Endothelial cell of umbilical vein (primary cell): Measurements from ENCODE around the gene PSMA5. TPM values are rescaled to one million over a fixed set of nuclear protein-coding genes. Genes with fewer than 3 reads are reported as not detected.

Experiments used
- BruUV-seq: library from RNA; stranded (reverse); fragments of 400-500 nt; replicated peaks from 2 replicates; lab custom pipeline; 2021; lab: Mats Ljungman, UMichigan
- CTCF ChIA-PET: fragments of 300-600, 350-600 bp; sonication (Branson Sonifier 250); formaldehyde crosslinking; loops from one replicate; lab custom pipeline; 2021; ENCODE audit warnings: antibody characterized with exemption, inconsistent platforms; lab: Charles Lee
- POLR2A ChIA-PET: fragments of 300-600, 350-600 bp; sonication (Branson Sonifier 250); formaldehyde crosslinking; loops from one replicate; lab custom pipeline; 2021; ENCODE audit warnings: antibody characterized with exemption, inconsistent platforms; lab: Charles Lee
- DNase-seq: peaks from one replicate; pipeline ENCODE4 v3.0.0-alpha.2; 2011; ENCODE audit warnings: low read depth, low spot score
- FAIRE-seq: peaks from 2 replicates; lab custom pipeline; 2011; peaks lifted over from hg19 to GRCh38; lab: Jason Lieb, UNC
- H2AFZ ChIP-seq: 2 replicates; pipeline ENCODE4 v1.6.0; 2012; ENCODE audit warnings: low read depth, low read length, control low read depth, inconsistent platforms
- H3K27ac ChIP-seq: 2 replicates; pipeline ENCODE4 v1.5.1; 2011; ENCODE audit warnings: low read depth, mild to moderate bottlenecking, control low read depth, low read length, moderate library complexity; ENCODE audit not compliant: insufficient read depth
- H3K27me3 ChIP-seq, 2 experiments: 2 replicates each; pipeline versions ENCODE4 v1.6.0 to v1.6.1; 2011; ENCODE audit warnings: low read length in 2 of 2, mixed read lengths in 1 of 2; ENCODE audit not compliant: control insufficient read depth in 2 of 2, insufficient read depth in 2 of 2
- H3K36me3 ChIP-seq, 2 experiments: 2 replicates in 1 of 2; 3 replicates in 1 of 2; pipeline ENCODE4 v1.5.1; 2011; ENCODE audit warnings: low read length in 2 of 2, mild to moderate bottlenecking in 1 of 2, moderate library complexity in 1 of 2; ENCODE audit not compliant: control insufficient read depth in 2 of 2, insufficient read depth in 2 of 2; ENCODE audit errors: extremely low read depth in 1 of 2
- H3K4me1 ChIP-seq: 3 replicates; pipeline ENCODE4 v1.5.1; 2011; ENCODE audit warnings: mild to moderate bottlenecking, low read length; ENCODE audit not compliant: control insufficient read depth, insufficient read depth; ENCODE audit errors: extremely low read depth
- H3K4me2 ChIP-seq: 2 replicates; pipeline ENCODE4 v1.6.1; 2011; ENCODE audit warnings: low read length, control low read depth, mixed read lengths; ENCODE audit not compliant: insufficient read depth
- H3K4me3 ChIP-seq, 3 experiments: fragments of 200-600 bp in 1 of 3; sonication (generic), shearing (Covaris generic) in 1 of 3; replicated peaks in 1 of 3; 2 replicates each; pipeline ENCODE4 v1.5.1; 2011 to 2016; ENCODE audit warnings: control low read depth in 3 of 3, low read length in 3 of 3, mild to moderate bottlenecking in 2 of 3, inconsistent platforms in 1 of 3, low read depth in 1 of 3, moderate library complexity in 1 of 3; ENCODE audit not compliant: insufficient read depth in 1 of 3
- H3K79me2 ChIP-seq: 2 replicates; pipeline ENCODE4 v1.6.0; 2012; ENCODE audit warnings: low read length, inconsistent platforms; ENCODE audit not compliant: control insufficient read depth, insufficient read depth
- H3K9ac ChIP-seq: replicated peaks from 2 replicates; pipeline ENCODE3; 2011; ENCODE audit warnings: low read length, control low read depth; ENCODE audit not compliant: insufficient read depth; ENCODE audit errors: extremely low read depth
- H3K9me1 ChIP-seq: replicated peaks from 3 replicates; pipeline ENCODE4 v1.6.0; 2011; ENCODE audit warnings: mild to moderate bottlenecking, low read length; ENCODE audit not compliant: control insufficient read depth, insufficient read depth; ENCODE audit errors: extremely low read depth
- H3K9me3 ChIP-seq: replicated peaks from 2 replicates; pipeline ENCODE4 v1.5.1; 2012; ENCODE audit warnings: low read length, inconsistent platforms; ENCODE audit not compliant: control insufficient read depth, insufficient read depth
- H4K20me1 ChIP-seq: replicated peaks from 2 replicates; pipeline ENCODE3; 2011; ENCODE audit warnings: mild to moderate bottlenecking, low read length; ENCODE audit not compliant: control insufficient read depth, insufficient read depth; ENCODE audit errors: extremely low read depth
- EZH2 ChIP-seq: IDR thresholded peaks from 2 replicates; pipeline ENCODE4 v1.6.1; 2012; ENCODE audit warnings: borderline replicate concordance, low read depth, mild to moderate bottlenecking, moderate library complexity, low read length, inconsistent platforms; ENCODE audit not compliant: severe bottlenecking
- POLR2AphosphoS5 ChIP-seq: IDR thresholded peaks from 2 replicates; pipeline ENCODE4 v1.6.1; 2012; ENCODE audit warnings: low read depth, mild to moderate bottlenecking, control low read depth, low read length, moderate library complexity; ENCODE audit not compliant: insufficient read depth
- dilution Hi-C: fragments of 300-500 bp; cut with MboI; formaldehyde crosslinking; loops from one replicate; pipeline ENCODE4 v1.15.0; 2019; ENCODE audit warnings: low sequenced_read_pairs; ENCODE audit not compliant: extremely low pct_ligation_motif_present
- intact Hi-C: fragments of 100-400 bp; cut with micrococcal nuclease; formaldehyde crosslinking; loops from one replicate; pipeline ENCODE4 v1.10.0; 2022
- polyA plus RNA-seq, 4 experiments: library from polyadenylated mRNA; depleted of rRNA in 3 of 4; stranded (reverse) in 3 of 4; unstranded in 1 of 4; fragments of >200 nt; gene quantifications; 2 replicates each; pipeline versions ENCODE4 v1.2.1 to v1.2.3, GENCODE V29; 2011 to 2012; ENCODE audit warnings: missing spikeins in 1 of 4
- total RNA-seq: library from RNA; stranded (reverse); gene quantifications from 2 replicates; pipeline ENCODE4 v1.2.3, GENCODE V29; 2021
- TF ChIP-seq, protein P1 (sequence below), 2 donors: IDR thresholded peaks; 1 replicate in 1 of 2; 2 replicates in 1 of 2; pipeline ENCODE4 v1.5.1; 2011; ENCODE audit warnings: low read length in 2 of 2, mild to moderate bottlenecking in 2 of 2, moderate library complexity in 2 of 2, control low read depth in 1 of 2, inconsistent platforms in 1 of 2, low read depth in 1 of 2; ENCODE audit not compliant: insufficient read depth in 1 of 2; ENCODE audit errors: extremely low read depth in 1 of 2

PSMA5 gene
- total and polyA plus RNA-seq, 2 donors (not counting 3 experiments of a cell fraction or from before 2014, with no cell fraction given), result 98.1 to 125 TPM

DNA sequence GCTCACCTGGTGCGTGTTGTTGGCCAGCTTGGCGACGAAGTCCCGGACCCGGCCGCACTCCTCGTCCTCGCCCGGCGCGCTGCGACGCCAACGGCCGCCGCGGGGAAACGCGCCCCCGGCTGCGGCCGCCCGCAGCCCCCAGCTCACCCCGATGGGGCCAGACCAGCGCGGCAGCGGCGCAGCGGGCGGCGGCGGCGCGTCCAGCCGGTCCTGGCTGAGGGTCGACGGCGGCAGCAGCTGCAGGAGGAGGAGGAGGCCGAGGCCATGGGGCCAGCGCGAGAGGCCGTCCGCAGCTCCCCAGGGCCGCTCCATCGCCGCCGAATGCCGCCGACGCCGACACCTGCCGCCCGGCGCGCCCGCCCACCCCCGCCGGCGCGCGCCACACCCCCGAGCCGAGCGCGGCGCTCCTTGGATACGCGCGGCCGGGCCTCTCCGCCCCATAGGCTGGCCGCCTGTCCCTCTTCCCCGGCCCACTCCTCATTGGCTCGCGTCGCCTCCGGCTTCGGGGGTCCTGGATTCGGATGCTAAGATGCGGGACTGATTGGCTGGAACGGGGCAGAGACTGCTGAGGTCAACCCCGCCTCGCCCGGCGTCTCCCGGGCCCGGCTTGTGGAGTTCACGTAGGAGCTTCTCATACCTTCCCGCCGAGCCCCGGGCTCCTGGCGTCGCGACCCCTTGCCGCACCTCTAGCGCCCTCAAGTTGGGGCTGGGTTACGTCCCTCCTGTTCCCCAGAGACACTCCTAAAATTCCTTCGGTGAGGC is 28.5 kb downstream of the PSMA5 start, which contains the start of gene SORT1:
TSS of gene SORT1 (minus strand) at position 338 of the 762 bp plus-strand sequence. CDS start at position 312, 26 bp downstream.
- intact Hi-C loops (loop anchor here (1.0 to 5.0 kb wide), 4 partner anchors 114 to 565 kb away; partner anchors contain the start of gene PSRC1), dilution Hi-C loops (no loop called here)
- FAIRE-seq, result peak; percentile 79
- ChIA-PET CTCF (interaction anchor here (0.6 to 9.3 kb wide), 15 partner anchors 12 to 298 kb away, joined by 3 to 282 read pairs (median 5); partner anchors contain the start of genes CELSR2 and PSRC1), POLR2A (interaction anchor here (0.7 to 1.1 kb wide), 2 partner anchors 10 to 115 kb away, joined by 3 read pairs; partner anchors contain the start of gene PSRC1)
- TF ChIP-seq EZH2, result peak; percentile 77
- TF ChIP-seq, protein P1, sequence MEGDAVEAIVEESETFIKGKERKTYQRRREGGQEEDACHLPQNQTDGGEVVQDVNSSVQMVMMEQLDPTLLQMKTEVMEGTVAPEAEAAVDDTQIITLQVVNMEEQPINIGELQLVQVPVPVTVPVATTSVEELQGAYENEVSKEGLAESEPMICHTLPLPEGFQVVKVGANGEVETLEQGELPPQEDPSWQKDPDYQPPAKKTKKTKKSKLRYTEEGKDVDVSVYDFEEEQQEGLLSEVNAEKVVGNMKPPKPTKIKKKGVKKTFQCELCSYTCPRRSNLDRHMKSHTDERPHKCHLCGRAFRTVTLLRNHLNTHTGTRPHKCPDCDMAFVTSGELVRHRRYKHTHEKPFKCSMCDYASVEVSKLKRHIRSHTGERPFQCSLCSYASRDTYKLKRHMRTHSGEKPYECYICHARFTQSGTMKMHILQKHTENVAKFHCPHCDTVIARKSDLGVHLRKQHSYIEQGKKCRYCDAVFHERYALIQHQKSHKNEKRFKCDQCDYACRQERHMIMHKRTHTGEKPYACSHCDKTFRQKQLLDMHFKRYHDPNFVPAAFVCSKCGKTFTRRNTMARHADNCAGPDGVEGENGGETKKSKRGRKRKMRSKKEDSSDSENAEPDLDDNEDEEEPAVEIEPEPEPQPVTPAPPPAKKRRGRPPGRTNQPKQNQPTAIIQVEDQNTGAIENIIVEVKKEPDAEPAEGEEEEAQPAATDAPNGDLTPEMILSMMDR (IDR thresholded peaks at IDR 0.05; ENCODE audit: extremely low read depth in 1 of 2, insufficient read depth in 1 of 2, low read depth in 1 of 2, low read length in 2 of 2), result no peak
- TF ChIP-seq POLR2AphosphoS5, result peak; percentile 40
- Histone ChIP-seq H3K4me1 (peaks cover 15% of the 10 kb centered on the region), H3K4me2 (peak within 1 kb of the TSS; percentile 64), H3K27me3 (peaks cover 13 to 19% of the 10 kb centered on the region in 2 experiments), H2AFZ (peak within 1 kb of the TSS; percentile 75), H3K36me3 (peaks cover 3 to 7% of the 10 kb centered on the region in 2 experiments), H3K9me3 (no peaks in the 10 kb centered on the region), H3K79me2 (no peaks in the 10 kb centered on the region), H4K20me1 (no peaks in the 10 kb centered on the region), H3K9me1 (no peaks in the 10 kb centered on the region), H3K9ac (peak within 1 kb of the TSS; percentile 20), H3K4me3 (peak within 1 kb of the TSS; percentile 15 to 51 (median 44)), H3K27ac (no peak within 1 kb of the TSS)
- BruUV-seq, result no TSS peak
- peak; percentile 91 for DNase-seq
